GM21423 (cell line): ENCODE data around the gene PDX1.

ENCODE experiments used
- ATAC-seq: cut with Tn5 transposase; IDR thresholded peaks from one replicate; pipeline ENCODE4 v1.9.1; 2021; ENCODE audit warnings: mild to moderate bottlenecking, moderate library complexity; ENCODE audit not compliant: unreplicated experiment

PDX1 gene

GRCh38 chr13:27919934-27920676, at the start of gene PDX1:
PDX1 (plus strand) TSS chr13:27920000; CDS start chr13:27920139, 139 bp downstream.
- ATAC-seq: no peak

- no peak for ATAC-seq
Observed at GRCh38 chr13:27878274-27878673, 41.5 kb upstream of the PDX1 start.

DNA sequence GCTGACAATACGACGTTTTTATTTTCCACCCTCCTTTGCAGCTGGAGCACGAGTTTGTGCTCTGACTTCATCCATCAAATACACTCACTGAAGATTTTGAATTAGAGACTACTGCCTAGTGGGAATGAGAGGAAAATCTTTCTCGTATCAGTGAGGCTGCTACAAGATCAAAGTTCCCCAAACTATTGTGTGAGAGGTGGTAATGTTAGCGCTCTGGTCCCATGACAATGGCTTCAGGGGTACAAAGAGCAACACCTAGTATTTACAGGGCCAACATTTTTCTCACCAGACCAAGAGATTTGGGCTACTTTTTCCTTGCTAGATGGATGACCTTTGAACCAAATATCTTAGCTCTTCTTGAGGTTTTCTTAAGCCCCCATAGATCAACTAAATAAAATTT, 30.3 kb upstream of the PDX1 start:
- ATAC-seq: no peak

- no peak for ATAC-seq
Observed at GRCh38 chr13:27896726-27897125, 23.1 kb upstream of the PDX1 start.

DNA sequence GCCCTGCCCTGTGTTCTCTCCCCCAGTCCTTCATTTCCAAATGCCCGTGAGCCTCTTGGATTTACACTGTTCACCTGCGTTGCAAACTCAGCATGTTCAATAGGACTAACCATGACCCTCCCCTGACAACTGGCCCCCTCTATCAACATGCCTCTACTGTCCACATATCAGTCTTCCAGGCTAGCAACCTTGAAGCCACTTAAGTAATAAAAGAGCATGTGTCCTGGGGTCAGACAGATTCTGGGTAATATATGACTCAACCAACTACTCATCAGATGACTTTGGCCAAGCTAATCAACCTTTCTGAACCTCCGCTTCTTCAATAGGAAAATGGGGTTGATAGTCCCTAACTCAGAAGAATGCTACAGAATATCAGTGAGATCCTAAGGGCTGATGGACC, 15.1 kb upstream of the PDX1 start:
- ATAC-seq: no peak

DNA sequence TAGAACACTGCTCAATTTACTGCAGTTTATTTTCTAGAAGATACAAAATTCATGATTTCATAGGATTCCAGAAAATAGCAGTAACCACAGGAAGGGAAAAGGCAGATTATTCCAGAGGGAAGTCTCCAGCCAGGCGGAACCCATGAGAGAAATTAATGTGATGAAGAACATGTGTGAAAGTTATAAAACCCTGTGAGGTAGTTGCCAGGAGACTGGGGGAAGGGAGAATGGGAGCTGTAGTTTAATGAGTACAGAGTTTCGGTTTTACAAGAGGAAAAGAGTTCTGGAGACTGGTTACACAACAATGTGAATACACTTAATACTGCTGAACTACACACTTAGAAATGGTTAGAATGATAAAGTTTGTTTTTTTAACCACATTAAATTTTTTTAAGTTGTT, 14.2 kb upstream of the PDX1 start:
- no peak for ATAC-seq

DNA sequence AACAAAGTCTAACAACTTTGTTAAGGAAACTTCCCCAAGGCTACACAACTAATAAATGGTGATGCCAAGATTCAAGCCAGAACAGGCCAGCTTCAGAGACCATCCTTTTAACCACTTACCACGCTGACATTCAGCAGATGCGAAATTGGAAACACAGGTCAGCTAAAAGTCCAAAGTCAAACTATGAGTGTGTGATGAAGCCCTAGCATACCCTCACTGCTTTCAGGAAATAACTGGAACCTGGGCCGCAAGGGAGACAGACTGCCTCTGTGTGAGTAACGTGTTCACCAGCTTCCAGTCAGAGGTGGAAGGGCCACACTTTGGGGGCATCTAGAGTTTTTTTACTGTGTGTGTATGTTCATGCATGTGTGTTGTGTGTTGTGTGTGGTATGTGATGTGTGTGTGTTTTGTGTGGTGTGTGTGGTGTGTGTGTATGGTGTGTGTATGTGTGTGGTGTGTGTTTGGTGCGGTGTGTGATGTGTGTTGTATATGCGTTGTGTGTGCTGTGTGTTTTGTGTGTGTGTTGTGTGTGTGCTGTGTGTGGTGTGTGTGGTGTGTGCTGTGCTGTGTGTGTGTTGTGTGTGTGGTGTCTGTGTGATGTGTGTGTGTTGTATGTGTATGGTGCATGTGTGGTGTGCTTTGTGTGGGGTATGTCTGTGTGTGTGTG, 12.5 kb upstream of the PDX1 start:
- no peak for ATAC-seq

DNA sequence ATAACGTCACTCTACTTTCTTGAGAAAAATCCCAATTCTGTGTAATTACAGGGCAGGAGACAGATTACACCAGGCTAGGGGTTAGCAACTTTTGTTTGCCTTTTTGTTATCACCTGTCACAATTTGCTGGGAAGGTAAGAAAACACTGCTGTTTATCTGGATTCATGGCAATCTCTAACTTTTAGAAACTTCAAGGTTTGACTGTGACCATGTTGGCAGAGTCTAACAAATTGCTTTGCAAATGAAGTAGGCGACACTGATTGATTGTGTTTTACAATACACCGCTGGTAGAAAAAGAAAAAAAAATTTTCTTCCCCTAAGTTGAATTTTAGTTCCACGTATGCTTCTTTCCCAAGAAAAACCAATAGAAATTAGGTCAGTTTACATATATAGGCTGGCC, 10.4 kb upstream of the PDX1 start:
- no peak for ATAC-seq

DNA sequence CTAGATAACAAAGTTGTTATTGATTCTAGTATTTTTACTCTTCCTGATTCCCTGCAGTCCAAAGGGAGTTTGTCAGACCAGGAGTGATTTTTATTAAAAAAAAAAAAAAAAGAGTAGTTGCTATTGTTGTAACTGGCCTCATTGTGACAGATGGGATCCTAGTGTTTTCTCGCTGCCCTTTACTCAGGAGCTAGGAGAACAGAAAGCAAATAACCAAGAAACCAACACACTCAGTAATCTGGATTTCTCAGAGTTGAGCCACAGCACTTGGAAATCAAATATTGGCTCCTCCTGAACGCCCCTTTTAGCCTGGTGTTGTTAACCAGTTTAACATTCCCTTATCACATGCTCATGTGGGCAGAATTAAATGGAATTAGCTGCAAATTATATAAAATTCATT, 8.3 kb upstream of the PDX1 start:
- ATAC-seq: no peak

GRCh38 chr13:27913160-27913559, 6.6 kb upstream of the PDX1 start:
- ATAC-seq: no peak

DNA sequence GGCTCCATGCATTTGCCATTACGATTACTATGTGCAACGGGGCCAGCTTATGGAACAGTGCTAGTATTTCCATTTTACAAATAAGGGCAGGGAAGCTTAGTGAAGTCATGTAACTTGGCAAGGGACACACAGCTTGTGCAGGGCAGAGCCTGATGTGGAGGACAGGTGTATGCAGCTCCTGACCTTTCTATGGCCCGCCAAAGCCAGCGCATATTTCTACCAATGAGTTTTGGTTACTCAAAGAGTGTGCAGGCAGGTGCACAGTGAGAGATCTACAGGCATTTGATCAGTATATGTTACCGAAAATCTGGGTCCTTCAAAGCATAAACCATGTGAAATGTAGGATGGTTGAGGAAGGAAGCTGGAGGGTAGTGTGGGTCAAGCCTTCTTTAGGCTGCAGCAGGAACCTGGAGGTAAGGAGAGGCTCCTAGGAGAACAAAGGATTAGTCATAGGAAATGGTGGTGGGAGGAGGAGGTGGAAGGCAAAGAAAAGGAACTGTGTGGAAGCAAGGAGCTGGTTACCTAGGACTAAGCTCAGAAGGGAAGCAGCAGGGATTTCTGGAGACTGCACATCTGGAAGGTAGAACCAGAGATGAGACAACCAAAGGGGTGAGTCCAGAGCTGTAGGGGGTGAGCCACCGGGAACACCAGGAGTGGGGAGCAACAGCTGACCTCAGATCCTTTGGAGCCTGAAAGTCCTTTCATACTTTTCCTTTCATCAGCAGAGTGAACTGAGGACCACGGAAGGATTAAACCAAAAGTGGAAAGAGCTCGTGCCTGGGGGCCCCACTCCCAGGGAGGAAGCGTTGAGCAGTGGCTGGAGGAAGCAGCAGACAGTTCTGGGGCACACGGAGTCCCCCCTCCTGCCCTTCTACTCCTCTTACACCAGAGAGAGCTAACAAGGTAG, 4.2 kb upstream of the PDX1 start:
- ATAC-seq: no peak

DNA sequence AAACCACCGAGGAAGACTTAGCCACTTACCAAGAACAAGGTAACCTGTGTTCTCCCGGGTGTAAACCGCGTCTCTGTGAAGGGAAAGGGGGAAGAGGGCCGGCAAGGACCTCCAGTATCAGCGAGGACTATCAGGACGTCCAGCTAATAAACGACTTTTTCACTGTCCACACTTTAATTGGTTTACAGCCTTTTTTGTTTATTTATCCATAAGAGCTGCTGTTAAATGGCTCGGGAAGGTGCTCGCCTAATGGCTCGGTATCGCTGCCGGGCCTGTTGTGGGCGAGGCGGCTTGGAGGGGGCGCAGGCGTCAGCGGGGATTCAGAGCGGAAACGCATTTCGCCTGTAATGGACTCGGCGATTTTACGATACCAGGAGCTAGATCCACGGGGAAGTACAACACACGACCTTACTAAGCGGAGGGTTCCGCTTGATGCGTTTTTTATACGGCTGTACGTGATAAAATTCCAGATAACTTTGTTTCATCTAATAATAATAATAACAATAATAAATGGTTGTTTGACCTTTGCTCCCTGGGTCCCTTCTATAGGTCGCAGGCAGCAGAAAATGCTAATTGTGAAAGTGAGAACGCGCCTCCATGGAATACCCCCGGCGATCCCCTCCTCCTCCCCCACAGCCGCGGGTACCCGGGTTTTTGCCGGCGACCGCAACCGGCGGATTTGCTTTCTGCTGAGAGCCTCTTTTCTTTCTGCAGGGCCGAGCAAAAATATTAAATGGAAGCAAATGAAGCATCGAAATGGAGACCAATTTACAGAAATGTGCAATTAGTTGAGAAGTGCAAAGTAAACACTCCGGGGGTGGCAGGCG, 2.5 kb upstream of the PDX1 start:
- ATAC-seq: no peak

- no peak for ATAC-seq
Observed at GRCh38 chr13:27918041-27918917, 1.5 kb upstream of the PDX1 start.

GRCh38 chr13:27918918-27919658, 712 bp upstream of the PDX1 start:
- no peak for ATAC-seq

GRCh38 chr13:27919659-27919933, 204 bp upstream of the PDX1 start:
- no peak for ATAC-seq

- no peak for ATAC-seq
Observed at GRCh38 chr13:27920677-27921420, 1.0 kb downstream of the PDX1 start.

- no peak for ATAC-seq
Observed at GRCh38 chr13:27921421-27921960, 1.7 kb downstream of the PDX1 start.
